ENCODE data around the gene ZC3H4.
A peak's percentile ranks its signal among the peaks of the same experiment; 100 is the strongest.
"Not testable (repeated sequence)": the region's sequence is repeated elsewhere in the genome, so short reads cannot be mapped to it uniquely, and the experiment has no call there.

ZC3H4 gene

GRCh38 chr19:47050562-47050961 lies 63.0 kb downstream of the ZC3H4 start:
- not testable (repeated sequence) for DNase-seq (ENCODE audit: low read depth in 2 of 2, low spot score in 1 of 2)

GRCh38 chr19:47049307-47049700 lies 64.3 kb downstream of the ZC3H4 start:
- no peak for DNase-seq (ENCODE audit: low read depth in 2 of 2, low spot score in 1 of 2)

GRCh38 chr19:47047763-47048405 lies 65.7 kb downstream of the ZC3H4 start:
- peak in 1 of 2 donors; percentile 33 for DNase-seq (ENCODE audit: low read depth in 2 of 2, low spot score in 1 of 2)

DNA sequence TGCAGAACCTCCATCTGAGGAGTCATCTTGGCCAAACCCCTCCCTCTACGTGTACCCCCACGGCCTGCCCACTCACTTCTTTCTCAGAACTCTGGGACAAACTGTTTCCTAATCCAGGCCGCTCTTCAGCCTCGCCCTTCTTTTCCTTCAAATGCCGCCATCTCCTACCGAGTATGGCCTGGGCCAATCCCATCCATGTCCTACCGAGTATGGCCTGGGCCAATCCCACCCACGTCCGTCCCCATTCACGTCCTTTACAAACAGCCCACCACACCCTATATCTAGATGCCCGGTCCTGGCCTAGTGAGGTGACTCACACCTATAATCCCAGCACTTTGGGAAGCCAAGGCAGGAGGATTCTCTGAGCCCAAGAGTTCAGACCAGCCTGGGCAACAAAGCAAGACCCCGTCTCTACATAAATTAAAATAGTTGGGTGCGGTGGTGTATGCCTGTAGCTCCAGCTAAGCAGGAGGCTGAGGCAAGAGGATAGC lies 66.3 kb downstream of the ZC3H4 start:
- no peak for DNase-seq (ENCODE audit: low read depth in 2 of 2, low spot score in 1 of 2)

DNA sequence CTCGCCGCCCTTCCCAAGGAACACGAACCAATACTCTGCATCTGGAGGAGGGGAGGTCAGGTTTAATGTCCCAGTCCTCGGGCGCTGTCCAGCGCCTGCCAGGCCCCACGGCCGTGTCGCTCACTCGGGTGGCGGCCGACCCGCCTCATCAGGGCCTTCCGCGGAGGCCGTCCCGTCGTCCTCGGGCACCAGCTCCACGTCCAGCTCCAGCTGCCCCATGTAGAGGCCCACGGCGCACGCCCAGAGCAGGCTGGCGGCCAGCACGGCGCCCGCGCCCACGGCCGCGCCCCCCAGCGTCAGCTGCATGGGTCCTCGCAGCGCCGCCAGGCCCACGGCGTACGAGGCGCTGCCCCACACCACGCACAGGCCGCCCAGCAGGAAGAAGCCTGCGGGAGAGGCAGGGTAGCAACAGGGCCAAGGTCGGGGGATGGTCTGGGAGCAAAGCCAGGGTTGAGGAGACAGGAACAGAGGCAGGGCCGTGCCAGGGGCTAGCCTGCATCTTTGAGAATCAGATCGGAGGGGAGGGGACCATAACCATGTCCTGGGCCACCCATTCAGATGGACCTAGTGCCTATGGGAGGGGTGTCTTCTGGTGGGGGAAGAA lies 67.6 kb downstream of the ZC3H4 start:
- no peak for DNase-seq (ENCODE audit: low read depth in 2 of 2, low spot score in 1 of 2)

GRCh38 chr19:47044946-47045866 lies 68.4 kb downstream of the ZC3H4 start:
- no peak for DNase-seq (ENCODE audit: low read depth in 2 of 2, low spot score in 1 of 2)

GRCh38 chr19:47040869-47041268 lies 72.7 kb downstream of the ZC3H4 start:
- DNase-seq (ENCODE audit: low read depth in 2 of 2, low spot score in 1 of 2), result no peak

- no peak for DNase-seq (ENCODE audit: low read depth in 2 of 2, low spot score in 1 of 2)
These were observed 74.2 kb downstream of the ZC3H4 start for GRCh38 chr19:47039239-47039874.

DNA sequence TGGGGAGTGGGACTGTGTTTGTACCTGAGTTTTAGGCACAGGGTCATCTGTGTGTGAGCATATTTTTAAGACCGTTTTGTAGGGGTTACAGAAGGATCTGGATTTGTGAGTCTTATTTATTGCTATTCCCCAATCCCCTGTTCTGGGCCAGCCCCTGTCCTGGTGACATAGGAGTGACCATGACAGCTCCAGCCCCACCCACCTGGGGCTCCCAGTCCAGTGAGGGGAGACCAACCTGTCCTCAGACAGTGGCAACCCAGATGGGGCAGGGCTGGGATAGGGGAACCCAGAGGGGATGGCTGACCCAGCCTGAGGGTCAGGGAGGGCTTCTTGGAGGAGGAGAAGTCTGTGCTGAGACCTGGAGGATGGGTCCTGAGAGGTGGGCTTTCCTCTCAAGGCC lies 75.8 kb downstream of the ZC3H4 start:
- DNase-seq (ENCODE audit: low read depth in 2 of 2, low spot score in 1 of 2), result no peak

DNA sequence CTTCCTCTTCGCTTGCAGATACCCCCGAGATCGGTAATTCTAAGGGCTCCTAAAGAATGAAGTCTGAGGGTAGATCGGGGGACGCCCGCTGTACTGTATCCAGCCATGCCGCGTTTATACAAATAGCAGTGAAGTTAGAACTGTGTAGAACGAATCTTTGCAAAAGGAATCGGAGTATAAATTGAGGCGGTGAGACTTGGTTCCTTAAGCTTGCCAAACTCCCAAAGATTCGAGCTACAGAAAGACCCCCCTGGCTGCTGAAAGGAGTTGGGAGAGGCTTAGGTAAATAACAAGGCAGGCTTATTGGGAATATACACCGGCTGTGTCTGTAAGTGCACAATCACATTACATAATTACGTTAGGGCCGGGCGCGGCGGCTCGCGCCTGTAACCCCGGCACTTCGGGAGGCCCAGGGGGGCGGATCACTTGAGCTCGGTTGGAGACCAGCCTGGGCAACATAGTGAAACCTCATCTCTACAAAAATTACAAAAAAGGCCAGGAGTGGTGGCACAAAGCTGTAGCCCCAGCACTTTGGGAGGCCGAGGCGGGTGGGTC lies 77.4 kb downstream of the ZC3H4 start:
- DNase-seq (ENCODE audit: low read depth in 2 of 2, low spot score in 1 of 2), result no peak

GRCh38 chr19:47035127-47036096 lies 78.2 kb downstream of the ZC3H4 start:
- DNase-seq (ENCODE audit: low read depth in 2 of 2, low spot score in 1 of 2), result peak; percentile 92 to 98

GRCh38 chr19:47032171-47032811 lies 81.3 kb downstream of the ZC3H4 start:
- peak; percentile 32 for DNase-seq (ENCODE audit: low read depth in 2 of 2, low spot score in 1 of 2)

- no peak for DNase-seq (ENCODE audit: low read depth in 2 of 2, low spot score in 1 of 2)
These were observed 85.4 kb downstream of the ZC3H4 start for GRCh38 chr19:47028195-47028601.

DNA sequence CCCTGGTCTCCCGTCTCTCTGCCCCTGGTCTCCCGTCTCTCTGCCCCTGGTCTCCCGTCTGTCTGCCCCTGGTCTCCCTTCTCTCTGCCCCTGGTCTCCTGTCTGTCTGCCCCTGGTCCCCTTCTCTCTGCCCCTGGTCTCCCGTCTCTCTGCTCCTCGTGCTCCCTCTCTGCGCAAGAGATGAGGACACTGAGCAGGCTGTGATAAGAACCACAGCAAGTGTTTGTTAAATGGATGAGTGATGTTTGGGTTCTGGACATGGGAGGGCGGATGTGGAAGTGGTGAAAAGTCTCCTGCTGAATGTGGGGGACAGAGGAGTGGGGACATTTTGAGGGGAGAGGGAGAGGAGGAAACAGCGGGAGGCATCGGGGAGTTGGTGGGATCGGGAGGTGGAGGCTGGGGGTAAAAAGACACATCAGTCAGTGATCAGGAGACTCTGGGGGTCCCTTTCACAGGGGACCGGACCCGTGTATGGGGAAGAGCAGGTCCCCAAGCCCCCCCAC lies 85.9 kb downstream of the ZC3H4 start:
- no peak for DNase-seq (ENCODE audit: low read depth in 2 of 2, low spot score in 1 of 2)

- DNase-seq (ENCODE audit: low read depth in 2 of 2, low spot score in 1 of 2), result no peak
These were observed 86.7 kb downstream of the ZC3H4 start for GRCh38 chr19:47026889-47027288.

DNA sequence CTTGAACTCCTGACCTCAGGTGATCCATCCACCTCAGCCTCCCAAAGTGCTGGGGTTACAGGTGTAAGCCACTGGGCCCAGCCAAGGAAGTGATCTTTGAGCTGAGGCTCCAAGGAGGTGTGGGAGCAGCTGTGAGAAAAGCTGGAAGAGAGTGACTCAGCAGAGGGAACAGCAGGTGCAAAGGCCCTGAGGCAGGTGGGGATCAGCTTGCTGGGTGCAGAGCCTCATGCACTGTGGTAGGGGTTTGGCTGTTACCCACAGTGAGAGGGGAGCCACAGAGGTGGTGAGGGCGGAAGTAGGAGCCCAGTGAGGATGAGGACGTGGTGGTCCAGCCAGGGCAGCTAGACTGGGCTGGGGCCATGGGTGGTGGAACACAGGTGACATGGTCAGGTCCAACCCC lies 87.4 kb downstream of the ZC3H4 start:
- DNase-seq (ENCODE audit: low read depth in 2 of 2, low spot score in 1 of 2), result no peak

DNA sequence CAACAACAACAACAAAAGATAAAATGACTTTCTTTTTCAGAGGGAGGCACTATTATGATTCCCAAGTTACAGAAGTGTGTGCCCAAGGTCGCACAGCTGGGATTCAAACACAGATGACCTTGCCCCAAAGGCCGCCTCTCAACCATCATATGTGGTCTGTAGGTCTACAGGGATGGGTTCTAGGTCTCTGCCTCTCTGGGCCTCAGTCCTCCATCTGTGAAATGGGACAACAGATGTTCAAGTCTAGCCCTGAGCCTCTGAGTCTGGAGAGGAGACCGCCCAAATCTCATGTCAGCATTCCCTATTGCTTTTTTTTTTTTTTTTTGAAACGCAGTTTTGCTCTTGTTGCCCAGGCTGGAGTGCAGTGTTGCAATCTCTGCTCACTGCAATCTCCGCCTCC lies 89.1 kb downstream of the ZC3H4 start:
- DNase-seq (ENCODE audit: low read depth in 2 of 2, low spot score in 1 of 2), result no peak

DNA sequence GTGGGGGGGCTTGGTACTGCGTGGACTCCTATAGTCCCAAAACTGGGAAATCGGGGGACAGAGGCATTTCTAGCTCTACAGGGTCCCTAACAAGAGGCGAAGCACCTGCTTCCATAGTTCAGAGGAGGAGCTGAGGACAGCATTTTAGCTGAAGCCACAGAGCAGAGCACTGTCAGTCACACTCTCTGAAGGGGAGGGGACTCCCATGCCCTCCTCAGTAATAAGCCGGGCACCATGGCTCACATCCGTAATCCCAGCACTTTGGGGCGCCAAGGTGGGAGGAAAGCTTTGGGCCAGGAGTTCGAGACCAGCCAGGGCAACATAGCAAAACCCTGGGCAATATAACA lies 90.2 kb downstream of the ZC3H4 start:
- DNase-seq (ENCODE audit: low read depth in 2 of 2, low spot score in 1 of 2), result no peak
